Posterior vena cava (tissue), 2 donors: ENCODE data around the gene SYNPO. TPM values are rescaled to one million over a fixed set of nuclear protein-coding genes. Genes with fewer than 3 reads are reported as not detected.
A peak's percentile ranks its signal among the peaks of the same experiment; 100 is the strongest.

ENCODE experiments used
- DNase-seq: peaks from one replicate; pipeline ENCODE4 v3.0.0-alpha.2; 2020; ENCODE audit warnings: low spot score
- intact Hi-C, 2 donors: fragments of 100-400 bp; cut with DNase I; formaldehyde crosslinking; loops; one replicate each; pipeline versions ENCODE4 v1.14.1 to v1.14.2; 2022 to 2023
- total RNA-seq, 2 donors: library from RNA; stranded (reverse); fragmentation: NEBNext Ultra II Directional; extraction: Animal tissue kit (Norgen Biotek cat#: 25700); gene quantifications; one replicate each; pipeline ENCODE4 v1.2.1, GENCODE V29; 2021
- donor health status: DM: yes; HTN: yes; CAD: no.
- donor health status: DM: yes; HTN: yes; CAD: no.

The SYNPO gene
- total RNA-seq, 2 donors from 2014 or later = 183 to 218 TPM

GRCh38 chr5:150638053-150638444 lies 2.4 kb upstream of the SYNPO start:
- intact Hi-C loops = no loop called here

GRCh38 chr5:150638488-150639376 lies 1.7 kb upstream of the SYNPO start:
- DNase-seq = no peak
- intact Hi-C loops = no loop called here

More at GRCh38 chr5:150638053-150638444, 2.4 kb upstream of the SYNPO start:
- no peak for DNase-seq

GRCh38 chr5:150639377-150639692 lies 1.1 kb upstream of the SYNPO start:
- no peak for DNase-seq

GRCh38 chr5:150639751-150640150 lies 709 bp upstream of the SYNPO start:
- no peak for DNase-seq
- intact Hi-C loops = no loop called here

More at GRCh38 chr5:150639377-150639692, 1.1 kb upstream of the SYNPO start:
- intact Hi-C loops = no loop called here

GRCh38 chr5:150641006-150641570 lies 628 bp downstream of the SYNPO start:
- peak; percentile 92 for DNase-seq
- intact Hi-C loops = no loop called here

- intact Hi-C loops = no loop called here
- DNase-seq = no peak
Measured at GRCh38 chr5:150641824-150642566, 1.5 kb downstream of the SYNPO start.

GRCh38 chr5:150642567-150642927 lies 2.1 kb downstream of the SYNPO start:
- no peak for DNase-seq
- intact Hi-C loops = no loop called here

GRCh38 chr5:150642991-150643710 lies 2.7 kb downstream of the SYNPO start:
- intact Hi-C loops = no loop called here
- no peak for DNase-seq

- intact Hi-C loops = no loop called here
Measured at GRCh38 chr5:150644058-150644457, 3.6 kb downstream of the SYNPO start.

GRCh38 chr5:150644514-150644913 lies 4.1 kb downstream of the SYNPO start:
- intact Hi-C loops = no loop called here
- DNase-seq = no peak

More at GRCh38 chr5:150644058-150644457, 3.6 kb downstream of the SYNPO start:
- no peak for DNase-seq

GRCh38 chr5:150645070-150645700 lies 4.7 kb downstream of the SYNPO start:
- intact Hi-C loops = no loop called here
- DNase-seq = peak; percentile 93

GRCh38 chr5:150647275-150648251 lies 7.1 kb downstream of the SYNPO start:
- intact Hi-C loops = no loop called here
- peak; percentile 92 for DNase-seq

- no peak for DNase-seq
Measured at GRCh38 chr5:150648294-150649107, 8.0 kb downstream of the SYNPO start.

GRCh38 chr5:150649108-150650020 lies 8.9 kb downstream of the SYNPO start:
- intact Hi-C loops = loop anchor here in 1 of 2 donors (2.0 kb wide), 1 partner anchor 83 kb away; no protein-coding TSS in a partner anchor
- DNase-seq = no peak

More at GRCh38 chr5:150648294-150649107, 8.0 kb downstream of the SYNPO start:
- intact Hi-C loops = no loop called here

GRCh38 chr5:150650021-150651006 lies 9.9 kb downstream of the SYNPO start:
- intact Hi-C loops = loop anchor here in 1 of 2 donors (2.0 kb wide), 1 partner anchor 84 kb away; no protein-coding TSS in a partner anchor
- no peak for DNase-seq
